Brain microvascular endothelial cell (primary cell): ENCODE results near the gene SART3.
"Not testable (repeated sequence)": the region's sequence is repeated elsewhere in the genome, so short reads cannot be mapped to it uniquely, and the experiment has no call there.

ENCODE experiments used
- DNase-seq: peaks from one replicate; pipeline ENCODE4 v3.0.0-alpha.2; 2020
- H3K27ac ChIP-seq: fragments of 250-450 bp; sonication (Bioruptor Pico); 2 replicates; pipeline ENCODE4 v1.5.1; 2020; ENCODE audit warnings: mild to moderate bottlenecking, moderate library complexity
- H3K27me3 ChIP-seq: fragments of 250-450 bp; sonication (Bioruptor Pico); replicated peaks from 2 replicates; pipeline ENCODE4 v1.5.1; 2020; ENCODE audit warnings: mild to moderate bottlenecking
- H3K36me3 ChIP-seq: fragments of 250-450 bp; sonication (Bioruptor Pico); replicated peaks from 2 replicates; pipeline ENCODE4 v1.5.1; 2020; ENCODE audit warnings: mild to moderate bottlenecking
- H3K4me3 ChIP-seq: 2 replicates; pipeline ENCODE4 v1.5.1; 2011; ENCODE audit warnings: low read depth, mild to moderate bottlenecking, control low read depth, low read length, moderate library complexity
- in situ Hi-C: cut with HindIII; loops from 2 replicates; pipeline ENCODE4 v1.10.0; 2017; ENCODE audit warnings: low sequenced_read_pairs, low pct_ligation_motif_present
- TF ChIP-seq, protein P1 (sequence below): IDR thresholded peaks from 2 replicates; pipeline ENCODE4 v1.5.1; 2011; ENCODE audit warnings: low read depth, mild to moderate bottlenecking, moderate library complexity, low read length, control low read depth, inconsistent platforms; ENCODE audit errors: missing control alignments

The SART3 gene

GRCh38 chr12:108559748-108560147, 1.2 kb downstream of the SART3 start:
- Histone ChIP-seq H3K27me3 (no peaks in the 10 kb centered on the region), H3K4me3 (peak overlapping the region; percentile 100), H3K27ac (peak overlapping the region; percentile 99), H3K36me3 (peaks cover 5% of the 10 kb centered on the region)
- no peak for DNase-seq
- TF ChIP-seq, protein P1, sequence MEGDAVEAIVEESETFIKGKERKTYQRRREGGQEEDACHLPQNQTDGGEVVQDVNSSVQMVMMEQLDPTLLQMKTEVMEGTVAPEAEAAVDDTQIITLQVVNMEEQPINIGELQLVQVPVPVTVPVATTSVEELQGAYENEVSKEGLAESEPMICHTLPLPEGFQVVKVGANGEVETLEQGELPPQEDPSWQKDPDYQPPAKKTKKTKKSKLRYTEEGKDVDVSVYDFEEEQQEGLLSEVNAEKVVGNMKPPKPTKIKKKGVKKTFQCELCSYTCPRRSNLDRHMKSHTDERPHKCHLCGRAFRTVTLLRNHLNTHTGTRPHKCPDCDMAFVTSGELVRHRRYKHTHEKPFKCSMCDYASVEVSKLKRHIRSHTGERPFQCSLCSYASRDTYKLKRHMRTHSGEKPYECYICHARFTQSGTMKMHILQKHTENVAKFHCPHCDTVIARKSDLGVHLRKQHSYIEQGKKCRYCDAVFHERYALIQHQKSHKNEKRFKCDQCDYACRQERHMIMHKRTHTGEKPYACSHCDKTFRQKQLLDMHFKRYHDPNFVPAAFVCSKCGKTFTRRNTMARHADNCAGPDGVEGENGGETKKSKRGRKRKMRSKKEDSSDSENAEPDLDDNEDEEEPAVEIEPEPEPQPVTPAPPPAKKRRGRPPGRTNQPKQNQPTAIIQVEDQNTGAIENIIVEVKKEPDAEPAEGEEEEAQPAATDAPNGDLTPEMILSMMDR = peak; percentile 28
- in situ Hi-C loops = no loop called here

GRCh38 chr12:108559007-108559655, 1.8 kb downstream of the SART3 start:
- Histone ChIP-seq H3K27me3 (no peaks in the 10 kb centered on the region), H3K36me3 (peaks cover 3% of the 10 kb centered on the region), H3K27ac (no peak overlapping the region), H3K4me3 (no peak overlapping the region)
- in situ Hi-C loops = no loop called here
- TF ChIP-seq, protein P1 = no peak
- no peak for DNase-seq

DNA sequence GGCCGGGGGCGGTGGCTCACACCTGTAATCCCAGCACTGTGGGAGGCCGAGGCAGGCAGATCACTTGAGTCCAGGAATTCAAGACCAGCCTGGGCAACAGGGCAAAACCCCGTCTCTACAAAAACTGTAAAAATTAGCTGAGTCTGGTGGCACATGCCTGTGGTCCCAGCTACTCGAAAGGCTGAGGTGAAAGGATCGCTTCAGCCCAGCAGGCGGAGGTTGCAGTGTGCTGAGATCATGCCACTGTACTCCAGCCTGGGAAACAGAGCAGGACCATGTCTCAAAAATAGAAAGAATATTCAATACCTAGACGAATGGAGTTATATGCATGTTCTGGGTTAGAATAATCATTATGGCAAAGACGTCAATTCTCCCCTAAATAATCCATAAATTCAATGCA, 5.6 kb downstream of the SART3 start:
- H3K27ac ChIP-seq, H3K36me3 ChIP-seq, in situ Hi-C loops, DNase-seq, H3K4me3 ChIP-seq, H3K27me3 ChIP-seq: not testable (repeated sequence)

DNA sequence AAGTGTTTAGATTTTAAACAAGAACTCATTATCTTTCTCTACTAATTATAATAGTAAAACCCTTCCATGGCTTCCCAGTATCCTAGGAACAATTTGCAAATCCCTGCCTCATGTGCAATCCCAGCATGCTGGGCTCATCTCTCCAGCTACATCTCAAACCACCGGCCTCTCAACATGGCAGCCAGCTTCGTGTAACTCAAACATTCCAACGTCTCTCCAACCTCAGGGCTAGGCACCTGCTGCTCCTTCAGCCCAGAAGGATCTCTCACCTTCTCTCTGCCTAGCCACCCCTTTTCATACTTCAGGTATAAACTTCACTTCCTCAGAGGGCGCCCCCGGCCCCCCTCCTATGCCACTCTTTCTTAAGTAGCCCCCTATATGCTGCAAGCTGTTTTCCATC, 7.2 kb downstream of the SART3 start:
- H3K27me3 ChIP-seq = no peaks in the 10 kb centered on the region
- TF ChIP-seq, protein P1 = no peak
- in situ Hi-C loops = no loop called here
- H3K4me3 ChIP-seq = no peak overlapping the region
- no peak overlapping the region for H3K27ac ChIP-seq
- no peak for DNase-seq
- peaks cover 3% of the 10 kb centered on the region for H3K36me3 ChIP-seq

GRCh38 chr12:108551535-108551934, 9.4 kb downstream of the SART3 start:
- TF ChIP-seq, protein P1 = no peak
- no peak overlapping the region for H3K27ac ChIP-seq
- in situ Hi-C loops = no loop called here
- peaks cover 18% of the 10 kb centered on the region for H3K36me3 ChIP-seq
- DNase-seq = no peak
- no peaks in the 10 kb centered on the region for H3K27me3 ChIP-seq
- H3K4me3 ChIP-seq = no peak overlapping the region

- Histone ChIP-seq H3K4me3 (no peak overlapping the region), H3K36me3 (peaks cover 28% of the 10 kb centered on the region), H3K27ac (no peak overlapping the region), H3K27me3 (no peaks in the 10 kb centered on the region)
- TF ChIP-seq, protein P1 = no peak
- in situ Hi-C loops = no loop called here
- DNase-seq = no peak
Observed at GRCh38 chr12:108548954-108549521, 11.9 kb downstream of the SART3 start.
